Fibroblast of lung (primary cell): ENCODE measurements around the gene CHD2. TPM values are rescaled to one million over a fixed set of nuclear protein-coding genes. Genes with fewer than 3 reads are reported as not detected.
A peak's percentile ranks its signal among the peaks of the same experiment; 100 is the strongest.

Source experiments
- DNase-seq, 2 donors: peaks; one replicate each; pipeline versions ENCODE4 v3.0.0 to v3.0.0-alpha.2; 2010; ENCODE audit warnings: low read depth in 2 of 2
- H2AFZ ChIP-seq: 2 replicates; pipeline ENCODE4 v1.5.1; 2012; ENCODE audit warnings: low read length, control low read depth, inconsistent platforms
- H3K27ac ChIP-seq: 2 replicates; pipeline ENCODE4 v1.5.1; 2011; ENCODE audit warnings: low read length, control low read depth; ENCODE audit not compliant: insufficient read depth
- H3K27me3 ChIP-seq: 2 replicates; pipeline ENCODE4 v1.5.1; 2011; ENCODE audit warnings: mild to moderate bottlenecking, low read length; ENCODE audit not compliant: control insufficient read depth, insufficient read depth
- H3K36me3 ChIP-seq: 2 replicates; pipeline ENCODE4 v1.5.1; 2011; ENCODE audit warnings: low read length; ENCODE audit not compliant: control insufficient read depth, insufficient read depth
- H3K4me1 ChIP-seq: 2 replicates; pipeline ENCODE4 v1.5.1; 2011; ENCODE audit warnings: low read length; ENCODE audit not compliant: control insufficient read depth, insufficient read depth; ENCODE audit errors: extremely low read depth
- H3K4me2 ChIP-seq: 2 replicates; pipeline ENCODE4 v1.5.1; 2011; ENCODE audit warnings: low read length, control low read depth; ENCODE audit not compliant: insufficient read depth; ENCODE audit errors: extremely low read depth
- H3K4me3 ChIP-seq, 4 experiments: fragments of 200-600 bp in 1 of 4; sonication (generic) in 1 of 4; replicated peaks in 1 of 4; 2 replicates each; pipeline ENCODE4 v1.5.1; 2011 to 2016; ENCODE audit warnings: low read length in 4 of 4, low read depth in 3 of 4, mild to moderate bottlenecking in 3 of 4, control low read depth in 2 of 4, inconsistent platforms in 1 of 4, mixed read lengths in 1 of 4; ENCODE audit not compliant: insufficient read depth in 1 of 4; ENCODE audit errors: control extremely low read depth in 1 of 4
- H3K79me2 ChIP-seq: 2 replicates; pipeline ENCODE4 v1.5.1; 2012; ENCODE audit warnings: mild to moderate bottlenecking, low read length, inconsistent platforms; ENCODE audit not compliant: control insufficient read depth, insufficient read depth
- H3K9ac ChIP-seq: 2 replicates; pipeline ENCODE4 v1.5.1; 2011; ENCODE audit warnings: mild to moderate bottlenecking, low read length, control low read depth; ENCODE audit not compliant: insufficient read depth
- H3K9me3 ChIP-seq: 2 replicates; pipeline ENCODE4 v1.5.1; 2012; ENCODE audit warnings: low read depth, low read length; ENCODE audit not compliant: control insufficient read depth, insufficient read depth
- H4K20me1 ChIP-seq: 2 replicates; pipeline ENCODE4 v1.5.1; 2011; ENCODE audit warnings: low read length; ENCODE audit not compliant: control insufficient read depth, insufficient read depth; ENCODE audit errors: extremely low read depth
- EZH2 ChIP-seq: IDR thresholded peaks from 2 replicates; pipeline ENCODE4 v1.5.1; 2012; ENCODE audit warnings: low read length, control low read depth, mild to moderate bottlenecking; ENCODE audit errors: missing control alignments
- polyA plus RNA-seq, 2 donors: library from polyadenylated mRNA; depleted of rRNA in 1 of 2; stranded (reverse) in 1 of 2; unstranded in 1 of 2; fragments of >200 nt; gene quantifications; 2 replicates each; pipeline ENCODE4 v1.2.1, GENCODE V29; 2011 to 2012; ENCODE audit warnings: missing spikeins in 1 of 2
- total RNA-seq: library from RNA; depleted of rRNA; stranded (reverse); fragments of >200 nt; gene quantifications from 2 replicates; pipeline ENCODE4 v1.2.1, GENCODE V29; 2014
- TF ChIP-seq, protein P1 (sequence below), 2 donors: IDR thresholded peaks in 1 of 2; conservative IDR thresholded peaks in 1 of 2; 1 replicate in 1 of 2; 2 replicates in 1 of 2; pipeline ENCODE4 v1.5.1; 2011 to 2012; ENCODE audit warnings: low read length in 2 of 2, control low read depth in 1 of 2, inconsistent platforms in 1 of 2, low read depth in 1 of 2, mild to moderate bottlenecking in 1 of 2

The CHD2 gene
- total and polyA plus RNA-seq, 2 donors (not counting 1 experiment from before 2014, with no cell fraction given) = 36.5 to 92.5 TPM

DNA sequence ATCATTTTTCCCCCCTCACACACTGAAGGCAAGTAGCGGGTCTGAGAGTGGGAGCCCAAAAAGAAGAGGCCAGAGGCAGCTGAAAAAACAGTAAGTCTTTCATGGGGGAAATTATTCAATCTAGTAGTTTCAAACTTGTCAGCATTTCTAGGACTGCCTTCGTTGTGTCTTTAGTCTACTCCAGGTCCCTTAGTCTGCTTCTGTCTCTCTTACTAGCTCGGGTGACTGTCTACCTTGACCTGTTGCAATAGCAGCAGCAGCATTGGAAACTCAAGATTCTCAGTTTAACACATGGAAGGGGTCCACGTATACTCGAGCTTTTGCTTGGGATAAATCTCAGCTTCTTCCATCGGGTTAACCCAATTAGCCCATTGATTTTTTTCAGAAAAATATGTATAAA lies 28.9 kb downstream of the CHD2 start:
- peaks cover 7% of the 10 kb centered on the region for H3K36me3 ChIP-seq
- no peaks in the 10 kb centered on the region for H3K27me3 ChIP-seq
- H3K79me2 ChIP-seq = peaks cover 54% of the 10 kb centered on the region
- H3K4me2 ChIP-seq = no peak overlapping the region
- H3K9me3 ChIP-seq = no peaks in the 10 kb centered on the region
- H3K27ac ChIP-seq = no peak overlapping the region
- H3K9ac ChIP-seq = no peak overlapping the region
- H3K4me1 ChIP-seq = peaks cover 10% of the 10 kb centered on the region
- DNase-seq = no peak
- no peak overlapping the region for H2AFZ ChIP-seq
- no peak overlapping the region for H3K4me3 ChIP-seq
- H4K20me1 ChIP-seq = no peaks in the 10 kb centered on the region
- no peak for TF ChIP-seq EZH2
- TF ChIP-seq, protein P1, sequence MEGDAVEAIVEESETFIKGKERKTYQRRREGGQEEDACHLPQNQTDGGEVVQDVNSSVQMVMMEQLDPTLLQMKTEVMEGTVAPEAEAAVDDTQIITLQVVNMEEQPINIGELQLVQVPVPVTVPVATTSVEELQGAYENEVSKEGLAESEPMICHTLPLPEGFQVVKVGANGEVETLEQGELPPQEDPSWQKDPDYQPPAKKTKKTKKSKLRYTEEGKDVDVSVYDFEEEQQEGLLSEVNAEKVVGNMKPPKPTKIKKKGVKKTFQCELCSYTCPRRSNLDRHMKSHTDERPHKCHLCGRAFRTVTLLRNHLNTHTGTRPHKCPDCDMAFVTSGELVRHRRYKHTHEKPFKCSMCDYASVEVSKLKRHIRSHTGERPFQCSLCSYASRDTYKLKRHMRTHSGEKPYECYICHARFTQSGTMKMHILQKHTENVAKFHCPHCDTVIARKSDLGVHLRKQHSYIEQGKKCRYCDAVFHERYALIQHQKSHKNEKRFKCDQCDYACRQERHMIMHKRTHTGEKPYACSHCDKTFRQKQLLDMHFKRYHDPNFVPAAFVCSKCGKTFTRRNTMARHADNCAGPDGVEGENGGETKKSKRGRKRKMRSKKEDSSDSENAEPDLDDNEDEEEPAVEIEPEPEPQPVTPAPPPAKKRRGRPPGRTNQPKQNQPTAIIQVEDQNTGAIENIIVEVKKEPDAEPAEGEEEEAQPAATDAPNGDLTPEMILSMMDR (conservative IDR thresholded peaks at IDR 0.05 in 1 of 2, IDR thresholded peaks at IDR 0.05 in 1 of 2; ENCODE audit: low read depth in 1 of 2, low read length in 2 of 2) = no peak

DNA sequence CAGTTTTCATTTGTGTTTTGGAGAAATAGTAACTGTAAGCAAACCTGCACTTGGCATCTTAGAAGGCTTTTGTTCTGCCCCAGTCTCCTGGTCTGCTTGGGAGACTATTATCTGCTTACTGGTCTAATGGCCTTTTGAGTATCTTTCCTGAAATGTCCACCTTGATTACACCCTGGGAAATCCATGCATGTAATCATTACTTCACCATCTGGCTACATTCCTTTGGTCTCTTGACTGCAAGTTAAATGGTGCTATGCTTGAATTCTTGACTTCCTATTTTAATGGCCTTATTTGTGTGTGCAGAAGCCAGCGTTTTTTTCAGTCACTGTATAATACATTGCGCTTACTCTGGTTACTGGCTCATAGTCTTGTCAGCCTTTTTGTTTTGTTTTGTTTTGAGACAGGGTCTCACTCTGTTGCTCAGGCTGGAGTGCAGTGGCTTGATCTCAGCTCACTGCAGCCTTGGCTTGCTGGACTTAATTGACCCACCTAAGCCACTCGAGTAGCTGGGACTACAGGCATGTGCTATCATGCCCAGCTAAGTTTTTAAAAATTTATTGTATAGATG lies 30.0 kb downstream of the CHD2 start:
- peak in 1 of 2 donors; percentile 86 for DNase-seq
- no peak overlapping the region for H2AFZ ChIP-seq
- H3K27me3 ChIP-seq = no peaks in the 10 kb centered on the region
- H3K9ac ChIP-seq = no peak overlapping the region
- no peak overlapping the region for H3K4me3 ChIP-seq
- peaks cover 50% of the 10 kb centered on the region for H3K79me2 ChIP-seq
- H3K4me2 ChIP-seq = no peak overlapping the region
- no peaks in the 10 kb centered on the region for H3K9me3 ChIP-seq
- H3K4me1 ChIP-seq = peaks cover 8% of the 10 kb centered on the region
- H4K20me1 ChIP-seq = no peaks in the 10 kb centered on the region
- H3K27ac ChIP-seq = no peak overlapping the region
- TF ChIP-seq EZH2 = no peak
- TF ChIP-seq, protein P1 (conservative IDR thresholded peaks at IDR 0.05 in 1 of 2, IDR thresholded peaks at IDR 0.05 in 1 of 2; ENCODE audit: low read depth in 1 of 2, low read length in 2 of 2) = no peak
- peaks cover 5% of the 10 kb centered on the region for H3K36me3 ChIP-seq

GRCh38 chr15:92930776-92931175 lies 30.7 kb downstream of the CHD2 start:
- no peak overlapping the region for H3K4me2 ChIP-seq
- H4K20me1 ChIP-seq = no peaks in the 10 kb centered on the region

More at GRCh38 chr15:92930776-92931175, 30.7 kb downstream of the CHD2 start:
- H3K36me3 ChIP-seq = peaks cover 8% of the 10 kb centered on the region
- H3K27me3 ChIP-seq = no peaks in the 10 kb centered on the region
- H3K4me3 ChIP-seq = no peak overlapping the region
- no peaks in the 10 kb centered on the region for H3K9me3 ChIP-seq
- no peak for TF ChIP-seq EZH2
- TF ChIP-seq, protein P1 (conservative IDR thresholded peaks at IDR 0.05 in 1 of 2, IDR thresholded peaks at IDR 0.05 in 1 of 2; ENCODE audit: low read depth in 1 of 2, low read length in 2 of 2) = no peak
- peak; percentile 84 to 97 for DNase-seq
- H3K9ac ChIP-seq = no peak overlapping the region
- H2AFZ ChIP-seq = no peak overlapping the region
- peaks cover 50% of the 10 kb centered on the region for H3K79me2 ChIP-seq
- peak overlapping the region; percentile 15 for H3K27ac ChIP-seq
- peaks cover 8% of the 10 kb centered on the region for H3K4me1 ChIP-seq
